ENCODE results near the gene PAXX. TPM values are rescaled to one million over a fixed set of nuclear protein-coding genes. Genes with fewer than 3 reads are reported as not detected.

Gene PAXX, protein sequence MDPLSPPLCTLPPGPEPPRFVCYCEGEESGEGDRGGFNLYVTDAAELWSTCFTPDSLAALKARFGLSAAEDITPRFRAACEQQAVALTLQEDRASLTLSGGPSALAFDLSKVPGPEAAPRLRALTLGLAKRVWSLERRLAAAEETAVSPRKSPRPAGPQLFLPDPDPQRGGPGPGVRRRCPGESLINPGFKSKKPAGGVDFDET
- 87.0 TPM for total RNA-seq

DNA sequence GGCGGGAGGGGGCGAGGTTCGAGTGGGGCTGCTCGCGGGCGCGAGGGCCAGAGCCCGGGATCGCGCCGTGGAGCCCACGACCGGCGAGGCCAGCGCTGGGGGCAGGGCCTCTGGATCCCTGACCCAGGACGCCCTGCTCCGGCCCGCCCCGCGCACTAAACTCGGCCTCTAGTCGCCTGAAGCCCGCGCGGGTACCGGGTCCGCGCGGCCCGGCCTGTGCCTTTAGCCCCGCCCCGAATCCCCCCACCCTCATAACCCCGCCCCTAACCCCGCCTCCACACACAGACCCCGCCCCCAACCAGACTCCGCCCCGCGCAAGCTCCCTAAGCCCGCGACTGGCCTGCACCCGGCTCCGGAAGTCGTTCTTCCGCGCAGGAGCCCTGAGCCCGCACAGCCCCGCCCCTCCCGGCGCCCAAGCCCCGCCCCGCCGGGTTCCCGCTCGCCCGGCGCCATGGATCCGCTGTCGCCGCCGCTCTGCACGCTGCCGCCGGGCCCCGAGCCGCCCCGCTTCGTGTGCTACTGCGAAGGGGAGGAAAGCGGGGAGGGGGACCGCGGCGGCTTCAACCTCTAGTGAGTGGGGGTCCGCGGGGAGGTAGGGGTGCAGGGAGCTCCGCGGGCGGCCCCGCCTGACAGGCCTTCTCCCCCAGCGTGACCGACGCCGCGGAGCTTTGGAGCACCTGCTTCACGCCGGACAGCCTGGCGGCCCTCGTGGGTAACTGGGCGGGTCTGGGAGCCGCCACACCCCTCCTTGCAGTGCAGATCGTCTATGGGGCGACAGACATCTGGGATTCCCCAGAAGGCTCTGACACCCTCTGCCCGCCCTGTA lies at the start of gene PAXX:
TSS of gene PAXX (plus strand) at position 430 of the 826 bp plus-strand sequence. CDS start at position 452, 22 bp downstream.
- Histone ChIP-seq H3K9me3 (no peaks in the 10 kb centered on the region), H3K4me1 (peaks cover 21 to 29% of the 10 kb centered on the region in 2 donors), H3K27ac (peak within 1 kb of the TSS; percentile 66 to 83), H3K36me3 (no peaks in the 10 kb centered on the region), H3K27me3 (no peaks in the 10 kb centered on the region), H3K4me3 (peak within 1 kb of the TSS; percentile 79 to 85)
- peak; percentile 57 to 93 for DNase-seq (ENCODE audit: low spot score in 2 of 2)
- intact Hi-C loops (cut with DNase I), result loop anchor here (1.0 to 5.0 kb wide), 5 partner anchors 36 to 201 kb away; partner anchors contain the start of genes ABCA2, FBXW5, MAN1B1 and PHPT1
- TF ChIP-seq, protein P1, sequence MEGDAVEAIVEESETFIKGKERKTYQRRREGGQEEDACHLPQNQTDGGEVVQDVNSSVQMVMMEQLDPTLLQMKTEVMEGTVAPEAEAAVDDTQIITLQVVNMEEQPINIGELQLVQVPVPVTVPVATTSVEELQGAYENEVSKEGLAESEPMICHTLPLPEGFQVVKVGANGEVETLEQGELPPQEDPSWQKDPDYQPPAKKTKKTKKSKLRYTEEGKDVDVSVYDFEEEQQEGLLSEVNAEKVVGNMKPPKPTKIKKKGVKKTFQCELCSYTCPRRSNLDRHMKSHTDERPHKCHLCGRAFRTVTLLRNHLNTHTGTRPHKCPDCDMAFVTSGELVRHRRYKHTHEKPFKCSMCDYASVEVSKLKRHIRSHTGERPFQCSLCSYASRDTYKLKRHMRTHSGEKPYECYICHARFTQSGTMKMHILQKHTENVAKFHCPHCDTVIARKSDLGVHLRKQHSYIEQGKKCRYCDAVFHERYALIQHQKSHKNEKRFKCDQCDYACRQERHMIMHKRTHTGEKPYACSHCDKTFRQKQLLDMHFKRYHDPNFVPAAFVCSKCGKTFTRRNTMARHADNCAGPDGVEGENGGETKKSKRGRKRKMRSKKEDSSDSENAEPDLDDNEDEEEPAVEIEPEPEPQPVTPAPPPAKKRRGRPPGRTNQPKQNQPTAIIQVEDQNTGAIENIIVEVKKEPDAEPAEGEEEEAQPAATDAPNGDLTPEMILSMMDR (IDR thresholded peaks at IDR 0.05), result no peak

DNA sequence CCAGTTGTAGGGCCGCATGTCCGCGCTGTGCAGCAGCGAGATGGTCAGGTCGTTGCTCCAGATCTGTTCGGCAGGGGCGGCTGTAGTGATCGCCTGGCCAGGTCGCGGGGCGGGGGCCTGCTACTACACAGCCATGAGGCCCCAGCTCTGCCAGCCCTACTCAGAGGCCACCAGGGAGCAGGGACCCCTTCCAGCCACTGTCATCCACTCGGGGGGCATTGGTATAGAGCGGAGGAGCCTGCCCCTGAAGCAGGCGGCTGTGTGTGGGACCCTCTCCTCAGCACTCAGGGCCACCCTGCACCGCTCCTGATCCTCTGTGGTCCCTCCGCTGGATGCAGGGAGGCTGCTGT lies 49.4 kb upstream of the PAXX start:
- Histone ChIP-seq H3K36me3 (peaks cover 40 to 41% of the 10 kb centered on the region in 2 donors), H3K27me3 (no peaks in the 10 kb centered on the region), H3K27ac (no peak overlapping the region), H3K4me1 (peaks cover 6 to 14% of the 10 kb centered on the region in 2 donors), H3K9me3 (no peaks in the 10 kb centered on the region), H3K4me3 (peak overlapping the region; percentile 88 to 90)
- intact Hi-C loops (cut with DNase I), result loop anchor here (5.0 kb wide), 1 partner anchor 136 kb away; the partner anchor contains the start of gene RABL6
- no peak for DNase-seq (ENCODE audit: low spot score in 2 of 2)
- TF ChIP-seq, protein P1 (IDR thresholded peaks at IDR 0.05), result no peak

DNA sequence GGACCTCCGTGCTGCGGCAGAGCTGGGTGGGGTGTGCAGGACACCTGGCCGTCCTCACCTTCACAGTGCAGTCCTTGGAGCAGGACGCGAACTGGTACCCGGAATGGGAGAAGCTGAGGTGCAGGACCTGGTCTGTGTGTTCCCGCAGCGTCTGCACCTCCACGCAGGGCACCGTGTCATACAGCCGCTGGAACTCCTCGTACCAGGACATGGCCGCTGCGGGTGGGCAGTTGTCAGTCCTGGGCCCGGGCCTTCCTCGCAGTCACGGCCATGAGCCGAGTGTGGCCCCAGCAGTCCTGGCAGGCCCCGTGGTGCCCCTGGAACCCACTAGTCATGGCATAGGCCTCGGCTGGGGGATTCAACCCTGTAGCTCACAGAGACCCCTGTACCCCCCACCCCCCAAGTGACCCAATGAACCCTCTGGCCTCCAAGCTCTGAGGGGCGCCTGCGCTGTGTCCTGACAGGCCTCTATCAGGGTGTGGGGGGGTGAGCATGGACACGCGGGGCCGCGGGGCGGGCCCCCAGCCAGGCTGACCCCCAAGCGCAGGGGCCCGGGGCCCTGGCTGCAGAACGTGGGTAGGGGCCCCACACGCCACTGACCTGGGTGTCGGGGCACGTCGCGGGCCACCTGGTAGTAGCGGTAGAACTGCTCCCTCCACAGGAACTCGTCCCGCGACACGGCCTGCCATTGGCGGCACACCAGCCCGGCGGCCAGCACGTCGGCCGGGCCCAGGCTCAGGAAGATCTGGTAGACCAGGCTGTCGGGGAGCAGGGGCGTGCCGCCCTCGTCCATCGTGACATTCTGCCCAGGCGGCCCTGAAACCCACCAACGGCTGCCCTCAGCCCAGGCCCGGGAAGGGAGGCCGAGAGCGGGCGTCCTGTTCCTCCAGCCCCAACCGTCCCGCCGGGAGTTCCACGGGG lies 48.7 kb upstream of the PAXX start:
- TF ChIP-seq, protein P1 (IDR thresholded peaks at IDR 0.05), result no peak
- H3K36me3 ChIP-seq, result peaks cover 39 to 40% of the 10 kb centered on the region in 2 donors
- peak overlapping the region; percentile 52 to 87 for H3K27ac ChIP-seq
- H3K9me3 ChIP-seq, result no peaks in the 10 kb centered on the region
- no peak for DNase-seq (ENCODE audit: low spot score in 2 of 2)
- H3K4me3 ChIP-seq, result peak overlapping the region; percentile 88 to 90
- intact Hi-C loops (cut with DNase I), result loop anchor here (1.0 to 5.0 kb wide), 7 partner anchors 40 to 143 kb away; partner anchors contain the start of genes EDF1, MAN1B1, PAXX and PHPT1
- H3K27me3 ChIP-seq, result no peaks in the 10 kb centered on the region
- peaks cover 6 to 14% of the 10 kb centered on the region in 2 donors for H3K4me1 ChIP-seq

DNA sequence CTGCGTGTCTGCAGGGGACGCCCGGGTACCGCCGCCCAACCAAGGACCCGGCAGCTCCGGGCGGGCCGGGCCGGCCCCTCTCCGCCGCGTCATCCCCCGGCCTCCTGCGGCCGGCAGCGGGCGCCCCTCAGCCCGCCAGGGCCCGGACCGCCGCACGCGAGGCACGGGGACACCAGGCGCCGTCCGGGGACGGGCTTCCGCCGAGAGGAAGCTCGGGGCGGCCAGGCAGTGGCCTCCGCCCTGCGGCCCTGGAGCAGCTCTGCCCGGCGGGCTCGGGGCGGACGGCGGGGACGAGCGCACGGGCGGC lies 48.1 kb upstream of the PAXX start:
- Histone ChIP-seq H3K36me3 (peaks cover 38 to 39% of the 10 kb centered on the region in 2 donors), H3K27me3 (no peaks in the 10 kb centered on the region), H3K4me3 (peak overlapping the region; percentile 88 to 90), H3K9me3 (no peaks in the 10 kb centered on the region), H3K4me1 (peaks cover 6 to 17% of the 10 kb centered on the region in 2 donors), H3K27ac (peak overlapping the region; percentile 52 to 87)
- intact Hi-C loops (cut with DNase I), result loop anchor here (1.0 to 5.0 kb wide), 7 partner anchors 41 to 142 kb away; partner anchors contain the start of genes EDF1, MAN1B1, PAXX and PHPT1
- DNase-seq (ENCODE audit: low spot score in 2 of 2), result no peak
- TF ChIP-seq, protein P1 (IDR thresholded peaks at IDR 0.05), result no peak
